Measurements from ENCODE around the gene CCDC172. TPM values are rescaled to one million over a fixed set of nuclear protein-coding genes. Genes with fewer than 3 reads are reported as not detected.

CCDC172 gene
- total RNA-seq, 1 donor from 2014 or later = not detected

Small RNAs within 50 kb of the gene (small RNA-seq; reads per million reads assigned to genes)
- not detected for gene SNRPGP6 (ENCODE audit: low replicate concordance)

Other genes with a start within 250 kb of the CCDC172 start
- gene GFRA1, start 51.2 kb upstream of the CCDC172 start, total RNA-seq = 122 TPM
- gene PNLIPRP3, start 103.4 kb downstream of the CCDC172 start, total RNA-seq = not detected
- 1.8 TPM for gene PNLIP, start 221.5 kb downstream of the CCDC172 start, total RNA-seq

Measured in tongue (tissue), 2 donors.